ENCODE results near the gene VWA1. TPM values are rescaled to one million over a fixed set of nuclear protein-coding genes. Genes with fewer than 3 reads are reported as not detected.

VWA1 gene
- polyA plus RNA-seq, 1 donor: 72.5 TPM

- no peak for DNase-seq
Measured at GRCh38 chr1:1487701-1488100, 52.2 kb downstream of the VWA1 start.

GRCh38 chr1:1489231-1489630 lies 53.7 kb downstream of the VWA1 start:
- no peak for DNase-seq

GRCh38 chr1:1489861-1490260 lies 54.4 kb downstream of the VWA1 start:
- DNase-seq: no peak

GRCh38 chr1:1490633-1491230 lies 55.2 kb downstream of the VWA1 start:
- DNase-seq: no peak

GRCh38 chr1:1491601-1492000 lies 56.1 kb downstream of the VWA1 start:
- no peak for DNase-seq

Other genes starting within 250 kb of the VWA1 start
- gene TNFRSF18, start 229.1 kb upstream of the VWA1 start, polyA plus RNA-seq (ENCODE audit: insufficient read length): 4.1 TPM
- gene TNFRSF4, start 221.5 kb upstream of the VWA1 start, polyA plus RNA-seq (ENCODE audit: insufficient read length): 3.2 TPM
- gene SDF4, start 203.7 kb upstream of the VWA1 start, polyA plus RNA-seq (ENCODE audit: insufficient read length): 92.9 TPM
- 20.0 TPM for gene B3GALT6, start 203.5 kb upstream of the VWA1 start, polyA plus RNA-seq (ENCODE audit: insufficient read length)
- gene C1QTNF12, start 189.0 kb upstream of the VWA1 start, polyA plus RNA-seq (ENCODE audit: insufficient read length): 3.6 TPM
- gene UBE2J2, start 161.8 kb upstream of the VWA1 start, polyA plus RNA-seq (ENCODE audit: insufficient read length): 39.1 TPM
- gene SCNN1D, start 155.3 kb upstream of the VWA1 start, polyA plus RNA-seq (ENCODE audit: insufficient read length): 5.4 TPM
- 54.6 TPM for gene ACAP3, start 127.8 kb upstream of the VWA1 start, polyA plus RNA-seq (ENCODE audit: insufficient read length)
- 7.0 TPM for gene PUSL1, start 127.1 kb upstream of the VWA1 start, polyA plus RNA-seq (ENCODE audit: insufficient read length)
- gene INTS11, start 111.0 kb upstream of the VWA1 start, polyA plus RNA-seq (ENCODE audit: insufficient read length): 87.7 TPM
- 20.2 TPM for gene CPTP, start 110.9 kb upstream of the VWA1 start, polyA plus RNA-seq (ENCODE audit: insufficient read length)
- 3.9 TPM for gene TAS1R3, start 104.4 kb upstream of the VWA1 start, polyA plus RNA-seq (ENCODE audit: insufficient read length)
- gene DVL1, start 86.3 kb upstream of the VWA1 start, polyA plus RNA-seq (ENCODE audit: insufficient read length): 54.3 TPM
- gene MXRA8, start 77.1 kb upstream of the VWA1 start, polyA plus RNA-seq (ENCODE audit: insufficient read length): 73.1 TPM
- gene AURKAIP1, start 60.5 kb upstream of the VWA1 start, polyA plus RNA-seq (ENCODE audit: insufficient read length): 71.7 TPM
- gene CCNL2, start 36.4 kb upstream of the VWA1 start, polyA plus RNA-seq (ENCODE audit: insufficient read length): 174 TPM
- gene MRPL20, start 28.4 kb upstream of the VWA1 start, polyA plus RNA-seq (ENCODE audit: insufficient read length): 91.1 TPM
- gene ANKRD65, start 14.4 kb upstream of the VWA1 start, polyA plus RNA-seq (ENCODE audit: insufficient read length): 24.7 TPM
- gene ATAD3C, start 14.0 kb downstream of the VWA1 start, polyA plus RNA-seq (ENCODE audit: insufficient read length): 0.90 TPM
- 13.0 TPM for gene ATAD3B, start 36.1 kb downstream of the VWA1 start, polyA plus RNA-seq (ENCODE audit: insufficient read length)
- 23.1 TPM for gene ATAD3A, start 76.5 kb downstream of the VWA1 start, polyA plus RNA-seq (ENCODE audit: insufficient read length)
- gene TMEM240, start 104.9 kb downstream of the VWA1 start, polyA plus RNA-seq (ENCODE audit: insufficient read length): 4.8 TPM
- 92.1 TPM for gene SSU72, start 139.2 kb downstream of the VWA1 start, polyA plus RNA-seq (ENCODE audit: insufficient read length)
- gene FNDC10, start 164.4 kb downstream of the VWA1 start, polyA plus RNA-seq (ENCODE audit: insufficient read length): 3.0 TPM
- 92.6 TPM for gene MIB2, start 179.8 kb downstream of the VWA1 start, polyA plus RNA-seq (ENCODE audit: insufficient read length)
- gene MMP23B, start 196.5 kb downstream of the VWA1 start, polyA plus RNA-seq (ENCODE audit: insufficient read length): 38.1 TPM
- gene CDK11B, start 223.3 kb downstream of the VWA1 start, polyA plus RNA-seq (ENCODE audit: insufficient read length): 39.0 TPM

All from hindlimb muscle (tissue), 1 donor.